OCI-LY1 (cell line): ENCODE data around the gene PRRC2A.
A peak's percentile ranks its signal among the peaks of the same experiment; 100 is the strongest.

Source experiments
- H2AFZ ChIP-seq: fragments of 200-600 bp; sonication (generic), shearing (Covaris generic); 2 replicates; pipeline ENCODE4 v1.6.0; 2014; ENCODE audit warnings: antibody characterized with exemption, mild to moderate bottlenecking, low read length
- H3F3A ChIP-seq: fragments of 200-600 bp; sonication (generic), shearing (Covaris generic); 2 replicates; pipeline ENCODE4 v1.6.0; 2014; ENCODE audit warnings: mild to moderate bottlenecking, antibody characterized with exemption, low read length, moderate library complexity; ENCODE audit not compliant: insufficient read depth
- H3K27ac ChIP-seq: fragments of 200-600 bp; sonication (generic); 2 replicates; pipeline ENCODE4 v1.5.1; 2014; ENCODE audit warnings: low read length, mixed run types, mild to moderate bottlenecking, low read depth; ENCODE audit not compliant: poor library complexity, severe bottlenecking
- H3K27me3 ChIP-seq: fragments of 200-600 bp; sonication (generic); 2 replicates; pipeline ENCODE4 v1.6.0; 2014; ENCODE audit warnings: antibody characterized with exemption, mild to moderate bottlenecking, low read length, moderate library complexity; ENCODE audit not compliant: insufficient read depth
- H3K36me3 ChIP-seq: fragments of 200-600 bp; sonication (generic); 2 replicates; pipeline ENCODE4 v1.6.1; 2014; ENCODE audit warnings: mild to moderate bottlenecking, antibody characterized with exemption, low read length, moderate library complexity, mixed read lengths; ENCODE audit not compliant: insufficient read depth
- H3K4me1 ChIP-seq: fragments of 200-600 bp; sonication (generic); 2 replicates; pipeline ENCODE4 v1.5.1; 2014; ENCODE audit warnings: mild to moderate bottlenecking, low read length, moderate library complexity; ENCODE audit not compliant: insufficient read depth, severe bottlenecking
- H3K4me2 ChIP-seq: fragments of 200-600 bp; sonication (generic), shearing (Covaris generic); 2 replicates; pipeline ENCODE4 v1.6.1; 2014; ENCODE audit warnings: low read length
- H3K4me3 ChIP-seq: fragments of 200-600 bp; sonication (generic); 2 replicates; pipeline ENCODE4 v1.5.1; 2014; ENCODE audit warnings: low read length, low read depth, mild to moderate bottlenecking, mixed read lengths; ENCODE audit not compliant: poor library complexity, severe bottlenecking
- H3K79me2 ChIP-seq: fragments of 200-600 bp; shearing (Covaris generic); 2 replicates; pipeline ENCODE4 v1.6.1; 2016; ENCODE audit warnings: mixed run types, low read length, mixed read lengths; ENCODE audit not compliant: insufficient read depth
- H3K9ac ChIP-seq: fragments of 200-600 bp; sonication (generic), shearing (Covaris generic); 2 replicates; pipeline ENCODE4 v1.6.1; 2014; ENCODE audit warnings: mild to moderate bottlenecking, low read length, mixed read lengths
- H3K9me2 ChIP-seq: fragments of 200-600 bp; sonication (generic), shearing (Covaris generic); 2 replicates; pipeline ENCODE4 v1.6.1; 2014; ENCODE audit warnings: low read depth, mild to moderate bottlenecking, low read length, mixed read lengths
- H3K9me3 ChIP-seq: fragments of 200-600 bp; shearing (Covaris generic); 2 replicates; pipeline ENCODE4 v1.6.1; 2014; ENCODE audit warnings: low read length, mixed read lengths
- H4K20me1 ChIP-seq: fragments of 200-600 bp; sonication (generic), shearing (Covaris generic); 2 replicates; pipeline ENCODE4 v1.6.0; 2016; ENCODE audit warnings: mild to moderate bottlenecking, low read length; ENCODE audit not compliant: insufficient read depth
- CTCF ChIP-seq: fragments of 200-600 bp; sonication (generic), shearing (Covaris generic); IDR thresholded peaks from 2 replicates; pipeline ENCODE4 v1.5.1; 2017; ENCODE audit warnings: mild to moderate bottlenecking, antibody characterized with exemption, low read length, moderate library complexity, mixed read lengths
- EZH2 ChIP-seq: fragments of 200-600 bp; sonication (generic), shearing (Covaris generic); IDR thresholded peaks from 2 replicates; pipeline ENCODE4 v1.8.0; 2017; ENCODE audit warnings: borderline replicate concordance, mixed run types, mild to moderate bottlenecking, antibody characterized with exemption, low read length, moderate library complexity, mixed read lengths

The PRRC2A gene

GRCh38 chr6:31576897-31577578, 43.5 kb upstream of the PRRC2A start:
- H3K4me3 ChIP-seq, result peak overlapping the region; percentile 60
- H3K4me2 ChIP-seq, result peak overlapping the region; percentile 61; the same call in 1 of the 2 replicates
- no peaks in the 10 kb centered on the region for H3K27me3 ChIP-seq
- H3K27ac ChIP-seq, result no peak overlapping the region
- no peaks in the 10 kb centered on the region for H3F3A ChIP-seq
- no peaks in the 10 kb centered on the region for H3K9me3 ChIP-seq
- H3K4me1 ChIP-seq, result peaks cover 55% of the 10 kb centered on the region
- no peaks in the 10 kb centered on the region for H3K36me3 ChIP-seq
- TF ChIP-seq EZH2 (no peak), CTCF (no peak)
- H3K9ac ChIP-seq, result peak overlapping the region; percentile 63; the same call in 1 of the 2 replicates
- H3K9me2 ChIP-seq, result no peaks in the 10 kb centered on the region
- no peaks in the 10 kb centered on the region for H4K20me1 ChIP-seq
- H2AFZ ChIP-seq, result no peak overlapping the region
- no peaks in the 10 kb centered on the region for H3K79me2 ChIP-seq

DNA sequence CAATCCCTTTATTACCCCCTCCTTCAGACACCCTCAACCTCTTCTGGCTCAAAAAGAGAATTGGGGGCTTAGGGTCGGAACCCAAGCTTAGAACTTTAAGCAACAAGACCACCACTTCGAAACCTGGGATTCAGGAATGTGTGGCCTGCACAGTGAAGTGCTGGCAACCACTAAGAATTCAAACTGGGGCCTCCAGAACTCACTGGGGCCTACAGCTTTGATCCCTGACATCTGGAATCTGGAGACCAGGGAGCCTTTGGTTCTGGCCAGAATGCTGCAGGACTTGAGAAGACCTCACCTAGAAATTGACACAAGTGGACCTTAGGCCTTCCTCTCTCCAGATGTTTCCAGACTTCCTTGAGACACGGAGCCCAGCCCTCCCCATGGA, 42.9 kb upstream of the PRRC2A start:
- Histone ChIP-seq H3K27ac (no peak overlapping the region), H3K9ac (no peak overlapping the region; the same call in 1 of the 2 replicates), H2AFZ (no peak overlapping the region), H3K9me2 (no peaks in the 10 kb centered on the region), H4K20me1 (no peaks in the 10 kb centered on the region), H3K4me2 (no peak overlapping the region; the same call in 1 of the 2 replicates), H3K9me3 (no peaks in the 10 kb centered on the region), H3K79me2 (no peaks in the 10 kb centered on the region), H3K27me3 (no peaks in the 10 kb centered on the region), H3F3A (no peaks in the 10 kb centered on the region), H3K4me1 (peaks cover 55% of the 10 kb centered on the region), H3K4me3 (no peak overlapping the region), H3K36me3 (no peaks in the 10 kb centered on the region)
- TF ChIP-seq EZH2 (no peak), CTCF (no peak)

DNA sequence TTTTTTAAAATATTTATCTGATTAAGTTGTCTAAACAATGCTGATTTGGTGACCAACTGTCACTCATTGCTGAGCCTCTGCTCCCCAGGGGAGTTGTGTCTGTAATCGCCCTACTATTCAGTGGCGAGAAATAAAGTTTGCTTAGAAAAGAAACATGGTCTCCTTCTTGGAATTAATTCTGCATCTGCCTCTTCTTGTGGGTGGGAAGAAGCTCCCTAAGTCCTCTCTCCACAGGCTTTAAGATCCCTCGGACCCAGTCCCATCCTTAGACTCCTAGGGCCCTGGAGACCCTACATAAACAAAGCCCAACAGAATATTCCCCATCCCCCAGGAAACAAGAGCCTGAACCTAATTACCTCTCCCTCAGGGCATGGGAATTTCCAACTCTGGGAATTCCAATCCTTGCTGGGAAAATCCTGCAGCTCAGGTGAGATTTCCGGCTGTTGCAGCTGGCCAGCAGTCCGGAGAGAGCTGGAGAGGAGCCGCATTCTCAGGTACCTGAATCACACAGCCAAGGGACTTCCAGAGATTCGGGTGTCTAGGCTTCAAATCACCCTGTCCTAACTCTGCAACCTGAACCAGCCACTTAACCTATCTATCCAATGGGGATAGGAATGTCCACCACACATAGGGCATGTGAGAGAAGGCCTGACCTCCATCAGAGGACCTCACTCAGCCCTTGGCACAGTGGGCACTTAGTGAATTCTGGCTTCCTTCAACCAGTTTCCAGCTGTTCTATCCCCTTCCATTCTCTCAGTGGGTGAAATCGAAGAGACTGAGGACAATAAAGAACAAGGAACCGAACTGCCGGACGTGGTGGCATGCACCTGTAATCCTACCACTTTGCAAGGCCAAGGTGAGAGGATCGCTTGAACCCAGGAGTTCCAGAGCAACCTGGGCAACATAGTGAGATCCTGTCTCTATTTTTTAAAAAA, 42.1 kb upstream of the PRRC2A start:
- H3K4me2 ChIP-seq, result no peak overlapping the region
- H3K4me3 ChIP-seq, result no peak overlapping the region

More for the DNA sequence above, 42.1 kb upstream of the PRRC2A start:
- H3F3A ChIP-seq, result no peaks in the 10 kb centered on the region
- peaks cover 54% of the 10 kb centered on the region for H3K4me1 ChIP-seq
- H3K9ac ChIP-seq, result no peak overlapping the region
- no peaks in the 10 kb centered on the region for H3K36me3 ChIP-seq
- no peaks in the 10 kb centered on the region for H3K79me2 ChIP-seq
- H3K27ac ChIP-seq, result no peak overlapping the region
- no peaks in the 10 kb centered on the region for H3K9me3 ChIP-seq
- no peak overlapping the region for H2AFZ ChIP-seq
- H3K9me2 ChIP-seq, result no peaks in the 10 kb centered on the region
- no peaks in the 10 kb centered on the region for H4K20me1 ChIP-seq
- H3K27me3 ChIP-seq, result no peaks in the 10 kb centered on the region
- TF ChIP-seq CTCF, result no peak
- no peak for TF ChIP-seq EZH2
